ENCODE results near the gene UVRAG.

The UVRAG gene

GRCh38 chr11:76119779-76120178 lies 304.8 kb downstream of the UVRAG start:
- ChIA-PET POLR2A (no interaction called here), CTCF (interaction anchor here (0.6 to 4.1 kb wide), 3 partner anchors 32 to 222 kb away, joined by 4 to 20 read pairs (median 6); no protein-coding TSS in a partner anchor)
- Histone ChIP-seq H3K4me1 (ENCODE audit: control insufficient read depth, insufficient read depth, low read length) (no peaks in the 10 kb centered on the region), H3K4me3 (ENCODE audit: low read depth, low read length) (no peak overlapping the region), H3K9me3 (ENCODE audit: control insufficient read depth, insufficient read depth, low read depth, low read length) (no peaks in the 10 kb centered on the region), H3K27ac (ENCODE audit: extremely low read depth, low read depth, low read length) (no peak overlapping the region), H3K36me3 (ENCODE audit: control insufficient read depth in 2 of 2, insufficient read depth in 1 of 2, low read length in 2 of 2) (peaks cover 0 to 4% of the 10 kb centered on the region in 2 experiments; a peak in 1 of 3 replicates)
- no peak for TF ChIP-seq ZNF133 (tag by site-specific recombination; IDR thresholded peaks at IDR 0.05)
- no peak for TF ChIP-seq KLF17 (tag by site-specific recombination; IDR thresholded peaks at IDR 0.05)
- TF ChIP-seq ZNF423 (tag by site-specific recombination; IDR thresholded peaks at IDR 0.05): no peak
- TF ChIP-seq ZFP69B (tag by site-specific recombination; IDR thresholded peaks at IDR 0.05): no peak
- no peak for TF ChIP-seq ZNF692 (tag by site-specific recombination; IDR thresholded peaks at IDR 0.05)
- TF ChIP-seq TSHZ1 (tag by site-specific recombination; IDR thresholded peaks at IDR 0.05; ENCODE audit: borderline replicate concordance): no peak
- TF ChIP-seq ZNF670 (tag by site-specific recombination; IDR thresholded peaks at IDR 0.05; ENCODE audit: low read depth): no peak
- TF ChIP-seq ZNF174 (tag by site-specific recombination; IDR thresholded peaks at IDR 0.05): no peak
- no peak for TF ChIP-seq MZF1 (tag by site-specific recombination; IDR thresholded peaks at IDR 0.05; ENCODE audit: borderline replicate concordance)
- no peak for TF ChIP-seq ZNF24 (tag by site-specific recombination; IDR thresholded peaks at IDR 0.05)

GRCh38 chr11:76120513-76121101 lies 305.6 kb downstream of the UVRAG start:
- POLR2A ChIA-PET: no interaction called here
- peaks cover 0 to 4% of the 10 kb centered on the region in 2 experiments; a peak in 1 of 3 replicates for H3K36me3 ChIP-seq (ENCODE audit: control insufficient read depth in 2 of 2, insufficient read depth in 1 of 2, low read length in 2 of 2)

More at GRCh38 chr11:76120513-76121101, 305.6 kb downstream of the UVRAG start:
- Histone ChIP-seq H3K4me1 (ENCODE audit: control insufficient read depth, insufficient read depth, low read length) (no peaks in the 10 kb centered on the region), H3K9me3 (ENCODE audit: control insufficient read depth, insufficient read depth, low read depth, low read length) (no peaks in the 10 kb centered on the region), H3K27ac (ENCODE audit: extremely low read depth, low read depth, low read length) (no peak overlapping the region), H3K4me3 (ENCODE audit: low read depth, low read length) (no peak overlapping the region)
- CTCF ChIA-PET: interaction anchor here (1.0 to 4.1 kb wide), 2 partner anchors 31 to 223 kb away, joined by 6 to 20 read pairs; no protein-coding TSS in a partner anchor
- TF ChIP-seq ZNF670 (tag by site-specific recombination; IDR thresholded peaks at IDR 0.05; ENCODE audit: low read depth) (no peak), SCRT2 (tag by site-specific recombination; IDR thresholded peaks at IDR 0.05) (no peak), ZBTB6 (tag by site-specific recombination; IDR thresholded peaks at IDR 0.05) (no peak), ATF2 (tag by site-specific recombination; IDR thresholded peaks at IDR 0.05; ENCODE audit: low read depth) (no peak), REPIN1 (tag by site-specific recombination; IDR thresholded peaks at IDR 0.05; ENCODE audit: low read depth) (no peak), ZFP69B (tag by site-specific recombination; IDR thresholded peaks at IDR 0.05) (no peak), ZNF292 (tag by site-specific recombination; IDR thresholded peaks at IDR 0.05; ENCODE audit: borderline replicate concordance, low read depth) (no peak), ZNF830 (tag by site-specific recombination; IDR thresholded peaks at IDR 0.05; ENCODE audit: low read depth) (no peak), ZNF24 (tag by site-specific recombination; IDR thresholded peaks at IDR 0.05) (no peak), ZNF473 (tag by site-specific recombination; IDR thresholded peaks at IDR 0.05) (no peak), ZNF639 (tag by site-specific recombination; IDR thresholded peaks at IDR 0.05) (no peak), ZNF350 (tag by site-specific recombination; IDR thresholded peaks at IDR 0.05) (no peak), ZNF341 (tag by site-specific recombination; IDR thresholded peaks at IDR 0.05; ENCODE audit: low read depth) (no peak), PRDM6 (tag by site-specific recombination; IDR thresholded peaks at IDR 0.05) (no peak)

Measured in HEK293 (cell line).